22Rv1 (cell line): Measurements from ENCODE around the gene LRSAM1.

Experiments used
- H3K27ac ChIP-seq: fragments of 450-650 bp; 2 replicates; pipeline ENCODE4 v1.5.1; 2017
- ZFX ChIP-seq: fragments of 450-650 bp; IDR thresholded peaks from 2 replicates; pipeline ENCODE4 v1.6.1; 2017; ENCODE audit warnings: antibody characterized with exemption, borderline replicate concordance
- TF ChIP-seq, protein P1 (sequence below): fragments of 450-650 bp; IDR thresholded peaks from 2 replicates; pipeline ENCODE4 v1.5.1; 2017; ENCODE audit warnings: mild to moderate bottlenecking

Gene LRSAM1

DNA sequence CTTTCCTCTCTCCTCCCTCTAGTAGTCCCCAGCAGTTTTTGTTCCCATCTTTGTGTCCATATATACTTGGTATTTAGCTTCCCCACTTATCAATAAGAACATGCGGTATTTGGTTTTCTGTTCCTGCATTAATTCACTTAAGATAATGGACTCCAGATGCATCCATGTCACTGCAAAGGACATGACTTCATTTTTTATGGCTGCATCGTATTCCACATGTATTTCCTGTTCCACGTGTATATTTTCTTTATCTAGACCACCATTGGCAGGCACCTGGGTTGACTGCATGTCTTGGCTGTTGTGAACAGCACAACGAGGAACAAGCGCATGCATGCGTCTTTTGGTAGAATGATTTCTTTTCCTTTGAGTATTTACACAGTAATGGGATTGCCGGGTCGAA lies 20.9 kb upstream of the LRSAM1 start:
- H3K27ac ChIP-seq, result no peak overlapping the region
- TF ChIP-seq, protein P1, sequence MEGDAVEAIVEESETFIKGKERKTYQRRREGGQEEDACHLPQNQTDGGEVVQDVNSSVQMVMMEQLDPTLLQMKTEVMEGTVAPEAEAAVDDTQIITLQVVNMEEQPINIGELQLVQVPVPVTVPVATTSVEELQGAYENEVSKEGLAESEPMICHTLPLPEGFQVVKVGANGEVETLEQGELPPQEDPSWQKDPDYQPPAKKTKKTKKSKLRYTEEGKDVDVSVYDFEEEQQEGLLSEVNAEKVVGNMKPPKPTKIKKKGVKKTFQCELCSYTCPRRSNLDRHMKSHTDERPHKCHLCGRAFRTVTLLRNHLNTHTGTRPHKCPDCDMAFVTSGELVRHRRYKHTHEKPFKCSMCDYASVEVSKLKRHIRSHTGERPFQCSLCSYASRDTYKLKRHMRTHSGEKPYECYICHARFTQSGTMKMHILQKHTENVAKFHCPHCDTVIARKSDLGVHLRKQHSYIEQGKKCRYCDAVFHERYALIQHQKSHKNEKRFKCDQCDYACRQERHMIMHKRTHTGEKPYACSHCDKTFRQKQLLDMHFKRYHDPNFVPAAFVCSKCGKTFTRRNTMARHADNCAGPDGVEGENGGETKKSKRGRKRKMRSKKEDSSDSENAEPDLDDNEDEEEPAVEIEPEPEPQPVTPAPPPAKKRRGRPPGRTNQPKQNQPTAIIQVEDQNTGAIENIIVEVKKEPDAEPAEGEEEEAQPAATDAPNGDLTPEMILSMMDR, result no peak

DNA sequence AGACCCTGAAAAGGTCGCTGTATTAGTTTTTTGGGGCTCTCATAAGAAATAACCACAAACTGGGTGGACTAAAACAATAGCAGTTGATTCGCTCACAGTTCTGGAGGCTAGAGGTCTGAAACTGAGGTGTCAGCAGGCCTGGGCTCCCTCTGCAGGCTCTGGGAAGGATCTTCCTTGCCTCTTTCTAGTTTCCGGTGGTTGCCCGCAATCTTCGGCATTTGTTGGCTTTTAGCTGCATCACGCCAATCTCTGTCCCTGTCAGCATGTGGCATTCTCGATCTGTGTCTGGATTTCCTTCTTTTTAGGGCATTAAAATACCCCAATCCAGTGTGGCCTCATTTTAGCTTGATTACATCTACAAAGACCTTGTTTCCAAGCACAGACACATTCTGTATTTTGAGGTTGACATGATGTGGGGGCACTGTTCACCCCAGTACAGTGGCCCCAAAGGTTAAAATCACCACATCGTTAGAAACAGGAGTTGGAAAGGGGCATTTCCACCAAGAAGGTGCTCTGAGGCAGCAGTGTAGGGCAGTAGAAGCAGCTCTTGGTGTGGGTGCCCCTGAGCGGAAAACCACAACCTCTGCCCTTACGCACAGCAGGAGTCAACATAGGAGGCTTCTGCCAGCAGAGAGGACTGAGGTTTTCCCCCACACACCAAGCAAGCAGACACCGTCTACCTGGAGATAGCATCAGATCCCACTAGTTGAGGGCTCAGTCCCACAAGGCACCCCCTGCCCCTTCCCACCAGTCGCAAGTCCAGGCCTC lies 13.6 kb upstream of the LRSAM1 start:
- TF ChIP-seq ZFX, result no peak
- TF ChIP-seq, protein P1, result no peak
- no peak overlapping the region for H3K27ac ChIP-seq

DNA sequence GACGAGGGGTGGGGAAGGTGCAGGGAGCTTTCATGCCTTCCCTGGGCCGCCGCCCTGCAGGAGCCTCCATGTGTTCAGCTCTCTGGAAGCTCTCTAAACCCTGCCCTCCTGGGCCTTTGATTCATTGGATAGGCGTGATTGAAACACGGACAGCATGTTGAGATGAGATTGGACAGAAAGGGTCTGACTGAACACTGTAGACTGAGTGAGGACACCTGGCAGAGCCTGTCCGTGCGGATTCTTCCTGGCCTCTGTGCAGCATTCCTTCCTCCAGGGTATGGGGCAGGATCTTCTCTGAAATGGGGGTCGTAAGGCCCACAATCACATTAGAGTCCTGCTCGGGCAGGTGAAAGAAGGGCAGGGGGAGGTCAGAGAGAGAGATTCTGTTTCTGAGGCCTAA lies 12.9 kb upstream of the LRSAM1 start:
- no peak overlapping the region for H3K27ac ChIP-seq
- TF ChIP-seq ZFX, result no peak
- TF ChIP-seq, protein P1, result no peak

DNA sequence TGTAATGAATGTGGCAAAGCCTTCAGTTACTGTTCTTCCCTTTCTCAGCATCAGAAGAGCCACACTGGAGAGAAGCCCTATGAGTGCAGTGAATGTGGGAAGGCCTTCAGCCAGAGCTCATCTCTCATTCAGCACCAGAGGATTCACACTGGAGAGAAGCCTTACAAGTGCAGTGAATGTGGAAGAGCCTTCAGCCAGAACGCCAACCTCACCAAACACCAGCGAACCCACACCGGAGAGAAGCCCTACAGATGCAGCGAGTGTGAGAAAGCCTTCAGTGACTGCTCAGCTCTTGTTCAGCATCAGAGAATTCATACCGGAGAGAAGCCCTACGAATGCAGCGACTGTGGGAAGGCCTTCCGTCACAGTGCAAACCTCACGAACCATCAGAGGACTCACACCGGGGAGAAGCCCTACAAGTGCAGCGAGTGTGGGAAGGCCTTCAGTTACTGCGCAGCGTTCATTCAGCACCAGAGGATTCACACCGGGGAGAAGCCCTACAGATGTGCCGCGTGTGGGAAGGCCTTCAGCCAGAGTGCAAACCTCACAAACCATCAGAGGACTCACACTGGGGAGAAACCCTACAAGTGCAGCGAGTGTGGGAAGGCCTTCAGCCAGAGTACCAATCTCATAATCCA lies 6.9 kb upstream of the LRSAM1 start:
- TF ChIP-seq ZFX, result no peak
- TF ChIP-seq, protein P1, result no peak
- no peak overlapping the region for H3K27ac ChIP-seq

DNA sequence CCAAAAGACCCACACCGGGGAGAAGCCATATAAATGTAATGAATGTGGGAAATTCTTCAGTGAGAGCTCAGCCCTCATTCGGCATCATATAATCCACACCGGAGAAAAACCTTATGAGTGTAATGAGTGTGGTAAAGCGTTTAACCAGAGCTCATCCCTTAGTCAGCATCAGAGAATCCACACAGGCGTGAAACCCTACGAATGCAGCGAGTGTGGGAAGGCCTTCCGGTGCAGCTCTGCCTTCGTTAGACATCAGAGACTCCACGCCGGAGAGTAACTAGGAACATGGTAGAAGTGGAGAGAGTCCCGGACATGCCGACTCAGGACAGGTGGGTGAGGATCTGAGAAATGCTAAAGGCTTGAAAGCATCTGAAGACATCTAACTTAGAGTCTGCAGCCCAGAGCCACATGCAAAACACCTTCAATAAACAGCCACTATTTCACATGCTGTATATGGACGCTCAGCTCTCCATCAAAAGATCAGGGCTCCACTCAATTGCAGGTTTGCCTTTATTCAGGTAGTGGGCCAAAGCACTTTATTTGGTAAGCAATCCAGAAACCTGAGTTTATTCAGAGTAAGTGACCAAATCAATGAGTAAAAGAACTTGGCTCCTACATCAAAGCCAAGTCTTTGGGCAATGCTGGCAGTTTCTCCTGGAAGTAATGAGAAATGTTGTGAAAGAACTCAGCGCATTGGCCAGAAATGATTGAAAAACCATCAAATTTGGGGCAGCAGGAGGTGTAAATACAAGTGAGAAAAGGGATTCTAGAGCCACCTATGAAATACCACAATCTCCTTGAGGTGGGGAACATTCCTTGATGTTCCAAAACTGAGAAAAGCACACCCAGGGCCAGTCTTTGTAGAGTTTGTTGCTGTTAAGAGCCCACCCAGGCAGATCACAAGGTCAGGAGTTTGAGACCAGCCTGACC lies 6.1 kb upstream of the LRSAM1 start:
- peak overlapping the region; percentile 95 for H3K27ac ChIP-seq
- no peak for TF ChIP-seq ZFX
- TF ChIP-seq, protein P1, result no peak

DNA sequence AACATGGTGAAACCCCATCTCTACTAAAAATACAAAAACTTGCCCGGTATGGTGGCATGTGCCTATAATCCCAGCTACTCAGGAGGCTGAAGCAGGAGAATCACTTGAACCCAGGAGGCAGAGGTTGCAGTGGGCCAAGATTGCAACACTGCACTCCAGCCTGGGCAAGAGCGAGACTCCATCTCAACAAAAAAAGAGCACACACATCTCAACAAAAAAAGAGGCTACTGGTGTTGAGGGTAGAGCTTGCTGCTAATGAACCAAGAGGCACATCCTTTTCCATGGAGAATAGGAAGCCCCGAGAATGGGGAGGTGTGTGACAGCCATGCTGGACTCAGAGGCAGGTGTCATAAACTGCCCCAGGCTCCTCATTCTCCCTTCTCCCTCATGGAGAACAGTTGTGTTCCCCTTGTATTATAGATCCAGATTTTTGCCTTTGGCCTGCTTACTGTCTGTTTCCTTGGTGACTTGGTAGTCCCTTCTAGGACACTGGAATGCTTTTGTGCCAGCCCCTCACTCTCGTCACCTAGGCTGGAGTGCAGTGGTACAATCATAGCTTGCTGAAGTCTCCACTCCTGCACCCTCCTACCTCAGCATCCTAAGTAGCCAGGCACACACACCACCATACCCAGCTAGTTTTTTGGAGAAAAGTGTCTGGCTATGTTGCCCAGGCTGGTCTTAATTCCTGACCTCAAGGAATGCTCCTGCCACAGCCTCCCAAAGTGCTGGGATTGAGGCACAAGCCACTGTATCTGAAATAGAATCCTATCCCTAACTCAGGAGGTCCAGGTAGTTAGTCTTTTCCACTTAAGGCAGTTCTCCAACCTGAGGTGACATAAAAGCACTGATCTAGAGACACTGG lies 5.2 kb upstream of the LRSAM1 start:
- peak overlapping the region; percentile 95 for H3K27ac ChIP-seq

More for the DNA sequence above, 5.2 kb upstream of the LRSAM1 start:
- no peak for TF ChIP-seq ZFX
- TF ChIP-seq, protein P1, result no peak
